Esophagus squamous epithelium (tissue), 5 donors: ENCODE measurements around the gene PEX14. TPM values are rescaled to one million over a fixed set of nuclear protein-coding genes. Genes with fewer than 3 reads are reported as not detected.

Experiments
- DNase-seq: peaks from one replicate; lab custom pipeline; 2025; lab: John Stamatoyannopoulos, UW
- H3K27ac ChIP-seq, 4 donors: fragments of 200-600 bp; sonication (generic); one replicate each; pipeline ENCODE4 v1.5.1; 2016 to 2019; ENCODE audit warnings: mild to moderate bottlenecking in 1 of 4
- H3K27me3 ChIP-seq, 4 donors: fragments of 200-600 bp; sonication (generic); 1 replicate in 3 of 4; 2 replicates in 1 of 4; pipeline versions ENCODE4 v1.5.1 to v1.6.0; 2017 to 2021; ENCODE audit warnings: antibody characterized with exemption in 1 of 4
- H3K36me3 ChIP-seq, 3 donors: fragments of 200-600 bp; sonication (generic); one replicate each; pipeline ENCODE4 v1.5.1; 2016 to 2019
- H3K4me1 ChIP-seq, 3 donors: fragments of 200-600 bp; sonication (generic); one replicate each; pipeline ENCODE4 v1.5.1; 2017 to 2019
- H3K4me3 ChIP-seq, 4 donors: fragments of 200-600 bp; sonication (generic); 1 replicate in 3 of 4; 2 replicates in 1 of 4; pipeline ENCODE4 v1.5.1; 2016 to 2019; ENCODE audit warnings: mild to moderate bottlenecking in 2 of 4, moderate library complexity in 1 of 4
- H3K9me3 ChIP-seq, 3 donors: fragments of 200-600 bp; sonication (generic); one replicate each; pipeline ENCODE4 v1.5.1; 2016 to 2019
- POLR2A ChIP-seq, 4 donors: fragments of 450-650 bp; IDR thresholded peaks; one replicate each; pipeline ENCODE4 v1.6.1; 2017; ENCODE audit warnings: antibody characterized with exemption in 4 of 4, mild to moderate bottlenecking in 4 of 4, moderate library complexity in 3 of 4
- WGBS, 2 donors: methylation state at CpG; one replicate each; pipeline ENCODE4 v1.1.5; 2018; 5-methylcytosine and 5-hydroxymethylcytosine counted together
- intact Hi-C: fragments of 100-400 bp; cut with DNase I; formaldehyde crosslinking; loops from one replicate; pipeline ENCODE4 v1.15.0; 2022
- total RNA-seq, 4 donors: library from RNA; depleted of rRNA; stranded (reverse); fragments of >200 nt; gene quantifications; one replicate each; pipeline ENCODE4 v1.1.0, GENCODE V29; 2016
- TF ChIP-seq, protein P1 (sequence below), 6 experiments: fragments of 450-650 bp in 4 of 6; fragments of 200-600 bp in 2 of 6; sonication (generic) in 2 of 6; IDR thresholded peaks; one replicate each; pipeline ENCODE4 v1.5.1; 2016 to 2019; ENCODE audit warnings: antibody characterized with exemption in 6 of 6, mild to moderate bottlenecking in 4 of 6, moderate library complexity in 4 of 6
- donor health status: DM: yes; HTN: yes; CAD: no.

The PEX14 gene
- total RNA-seq, 4 donors from 2014 or later, result 9.4 to 22.9 (median 15.2) TPM

DNA sequence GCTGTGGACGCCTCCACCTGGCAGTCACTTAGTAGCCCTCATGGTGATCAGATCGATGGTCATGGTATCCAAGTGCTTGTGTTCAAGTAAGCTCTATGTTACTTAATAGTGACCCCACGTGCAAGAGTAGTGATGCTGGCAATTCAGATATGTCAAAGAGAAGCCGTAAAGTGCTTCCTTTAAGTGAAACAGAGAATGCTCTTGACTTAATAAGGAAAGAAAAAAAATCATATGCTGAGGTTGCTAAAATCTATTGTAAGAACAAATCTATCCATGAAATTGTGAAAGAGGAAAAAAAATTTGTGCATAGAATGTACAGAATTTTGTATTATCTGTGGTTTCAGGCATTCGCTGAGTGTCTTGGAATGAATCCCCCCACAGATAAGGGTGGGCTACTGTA lies 113.9 kb downstream of the PEX14 start:
- H3K4me1 ChIP-seq, result peaks cover 0 to 6% (median 0%) of the 10 kb centered on the region in 3 donors
- H3K27me3 ChIP-seq, result no peaks in the 10 kb centered on the region
- no peak for DNase-seq
- intact Hi-C loops, result no loop called here
- H3K36me3 ChIP-seq, result peaks cover 0 to 8% (median 0%) of the 10 kb centered on the region in 3 donors
- H3K4me3 ChIP-seq, result no peak overlapping the region
- TF ChIP-seq POLR2A (IDR thresholded peaks at IDR 0.05), result no peak
- TF ChIP-seq, protein P1, sequence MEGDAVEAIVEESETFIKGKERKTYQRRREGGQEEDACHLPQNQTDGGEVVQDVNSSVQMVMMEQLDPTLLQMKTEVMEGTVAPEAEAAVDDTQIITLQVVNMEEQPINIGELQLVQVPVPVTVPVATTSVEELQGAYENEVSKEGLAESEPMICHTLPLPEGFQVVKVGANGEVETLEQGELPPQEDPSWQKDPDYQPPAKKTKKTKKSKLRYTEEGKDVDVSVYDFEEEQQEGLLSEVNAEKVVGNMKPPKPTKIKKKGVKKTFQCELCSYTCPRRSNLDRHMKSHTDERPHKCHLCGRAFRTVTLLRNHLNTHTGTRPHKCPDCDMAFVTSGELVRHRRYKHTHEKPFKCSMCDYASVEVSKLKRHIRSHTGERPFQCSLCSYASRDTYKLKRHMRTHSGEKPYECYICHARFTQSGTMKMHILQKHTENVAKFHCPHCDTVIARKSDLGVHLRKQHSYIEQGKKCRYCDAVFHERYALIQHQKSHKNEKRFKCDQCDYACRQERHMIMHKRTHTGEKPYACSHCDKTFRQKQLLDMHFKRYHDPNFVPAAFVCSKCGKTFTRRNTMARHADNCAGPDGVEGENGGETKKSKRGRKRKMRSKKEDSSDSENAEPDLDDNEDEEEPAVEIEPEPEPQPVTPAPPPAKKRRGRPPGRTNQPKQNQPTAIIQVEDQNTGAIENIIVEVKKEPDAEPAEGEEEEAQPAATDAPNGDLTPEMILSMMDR (IDR thresholded peaks at IDR 0.05), result no peak
- WGBS, 2 donors, result 99 to 100% methylated on average over 5 of the region's 5 CpGs
- H3K27ac ChIP-seq, result no peak overlapping the region
- no peaks in the 10 kb centered on the region for H3K9me3 ChIP-seq

DNA sequence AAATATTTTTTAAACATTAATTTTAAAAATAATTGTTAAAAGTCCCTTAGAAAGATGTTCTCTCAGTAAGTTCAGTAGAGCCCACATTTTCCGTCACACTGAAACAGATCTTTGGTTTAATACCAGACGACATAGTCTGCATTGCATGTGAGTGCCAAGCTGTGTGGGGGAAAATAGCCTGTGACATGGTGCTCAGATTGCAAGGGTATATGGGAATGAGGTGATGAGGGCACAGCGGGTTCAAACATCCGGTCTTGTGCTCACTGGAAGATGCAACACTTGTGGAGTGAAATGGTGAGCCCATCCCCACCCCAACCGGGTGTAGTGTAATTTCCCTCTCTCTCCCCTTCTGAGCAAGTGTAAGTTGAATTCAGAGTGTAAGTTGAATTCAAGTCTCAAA lies 114.3 kb downstream of the PEX14 start:
- Histone ChIP-seq H3K27me3 (no peaks in the 10 kb centered on the region), H3K36me3 (peaks cover 0 to 8% (median 0%) of the 10 kb centered on the region in 3 donors), H3K4me3 (no peak overlapping the region), H3K27ac (no peak overlapping the region), H3K9me3 (no peaks in the 10 kb centered on the region), H3K4me1 (peaks cover 0 to 6% (median 0%) of the 10 kb centered on the region in 3 donors)
- DNase-seq, result no peak
- intact Hi-C loops, result no loop called here
- TF ChIP-seq, protein P1 (IDR thresholded peaks at IDR 0.05), result no peak
- TF ChIP-seq POLR2A (IDR thresholded peaks at IDR 0.05), result no peak
- 90 to 94% methylated on average over 5 of the region's 5 CpGs for WGBS, 2 donors

DNA sequence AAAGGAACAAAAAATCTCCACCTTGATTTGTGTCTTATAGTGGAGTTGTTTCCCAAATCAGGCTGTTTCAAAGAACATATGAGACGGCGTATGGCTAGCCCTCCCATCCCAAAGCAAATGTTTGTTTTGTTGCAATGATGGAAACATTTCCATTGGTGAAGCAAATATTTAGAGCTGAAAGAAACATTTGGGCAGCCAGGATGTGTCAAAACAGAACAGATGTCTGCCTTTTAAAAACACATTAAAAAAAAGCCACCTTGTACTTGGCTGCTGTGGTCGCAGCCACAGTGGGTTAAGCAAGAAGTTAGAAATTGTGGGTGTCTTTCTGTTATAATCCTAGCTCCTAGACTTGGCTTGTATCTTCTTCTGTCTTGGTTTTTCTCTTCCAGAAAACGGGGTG lies 116.3 kb downstream of the PEX14 start:
- Histone ChIP-seq H3K4me3 (no peak overlapping the region), H3K27ac (no peak overlapping the region), H3K4me1 (peaks cover 0 to 6% (median 0%) of the 10 kb centered on the region in 3 donors), H3K36me3 (no peaks in the 10 kb centered on the region), H3K9me3 (no peaks in the 10 kb centered on the region), H3K27me3 (no peaks in the 10 kb centered on the region)
- TF ChIP-seq, protein P1 (IDR thresholded peaks at IDR 0.05), result no peak
- TF ChIP-seq POLR2A (IDR thresholded peaks at IDR 0.05), result no peak
- DNase-seq, result no peak
- intact Hi-C loops, result no loop called here
- WGBS, 2 donors, result 48 to 57% methylated on average over 4 of the region's 4 CpGs

DNA sequence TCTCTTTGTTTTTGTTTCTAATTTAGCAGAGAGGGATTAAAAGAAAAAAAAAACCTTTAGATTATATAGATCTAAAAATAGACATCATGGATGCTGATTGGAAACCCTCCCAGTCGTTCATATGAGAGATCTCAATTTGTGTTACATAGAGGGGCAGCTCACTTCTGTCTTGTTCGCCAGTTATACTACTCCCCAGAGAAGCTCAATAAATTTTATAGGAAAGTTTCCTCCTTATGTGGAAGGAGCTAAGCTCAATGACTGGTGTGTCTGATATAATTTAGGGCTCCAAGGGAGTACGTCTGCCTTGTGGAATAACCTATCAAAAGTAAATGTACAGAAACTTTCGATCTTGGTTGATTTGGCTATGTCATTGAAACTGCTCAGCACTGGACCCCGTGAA lies 117.6 kb downstream of the PEX14 start:
- no peak overlapping the region for H3K27ac ChIP-seq
- 65 to 66% methylated on average over 5 of the region's 5 CpGs for WGBS, 2 donors
- H3K4me3 ChIP-seq, result no peak overlapping the region
- H3K4me1 ChIP-seq, result peaks cover 0 to 6% (median 0%) of the 10 kb centered on the region in 3 donors
- no peak for TF ChIP-seq POLR2A (IDR thresholded peaks at IDR 0.05)
- TF ChIP-seq, protein P1 (IDR thresholded peaks at IDR 0.05), result no peak
- no peaks in the 10 kb centered on the region for H3K9me3 ChIP-seq
- intact Hi-C loops, result no loop called here
- no peak for DNase-seq
- H3K36me3 ChIP-seq, result no peaks in the 10 kb centered on the region
- no peaks in the 10 kb centered on the region for H3K27me3 ChIP-seq

DNA sequence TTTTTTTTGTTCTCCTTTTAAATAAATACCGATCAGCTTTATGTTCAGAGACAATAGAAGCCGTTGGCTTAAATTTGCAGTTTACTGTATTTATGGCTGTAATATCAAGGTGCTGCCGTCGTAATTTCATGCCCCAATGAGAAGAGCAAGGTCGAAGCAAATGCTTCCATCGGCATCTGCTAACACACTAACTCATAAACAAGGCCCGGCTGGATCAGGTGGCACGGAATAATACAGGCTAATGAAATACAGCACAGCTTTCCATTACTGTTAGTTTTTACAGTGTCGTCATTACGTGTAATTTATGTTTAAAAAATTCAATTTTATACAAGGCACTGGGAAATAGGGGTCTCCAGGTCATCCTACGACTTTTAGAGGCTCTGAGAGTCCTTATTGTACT lies 119.0 kb downstream of the PEX14 start:
- 92 to 95% methylated on average over 11 of the region's 11 CpGs for WGBS, 2 donors
- no peaks in the 10 kb centered on the region for H3K9me3 ChIP-seq
- no peaks in the 10 kb centered on the region for H3K36me3 ChIP-seq
- no peaks in the 10 kb centered on the region for H3K27me3 ChIP-seq
- H3K4me1 ChIP-seq, result peaks cover 0 to 6% (median 0%) of the 10 kb centered on the region in 3 donors
- no peak overlapping the region for H3K27ac ChIP-seq
- intact Hi-C loops, result no loop called here
- TF ChIP-seq, protein P1 (IDR thresholded peaks at IDR 0.05), result no peak
- no peak for TF ChIP-seq POLR2A (IDR thresholded peaks at IDR 0.05)
- H3K4me3 ChIP-seq, result no peak overlapping the region
- DNase-seq, result no peak
